ENCODE measurements around the gene RGS4. TPM values are rescaled to one million over a fixed set of nuclear protein-coding genes. Genes with fewer than 3 reads are reported as not detected.

The RGS4 gene
- total RNA-seq, 1 donor from 2014 or later = 0.43 TPM

DNA sequence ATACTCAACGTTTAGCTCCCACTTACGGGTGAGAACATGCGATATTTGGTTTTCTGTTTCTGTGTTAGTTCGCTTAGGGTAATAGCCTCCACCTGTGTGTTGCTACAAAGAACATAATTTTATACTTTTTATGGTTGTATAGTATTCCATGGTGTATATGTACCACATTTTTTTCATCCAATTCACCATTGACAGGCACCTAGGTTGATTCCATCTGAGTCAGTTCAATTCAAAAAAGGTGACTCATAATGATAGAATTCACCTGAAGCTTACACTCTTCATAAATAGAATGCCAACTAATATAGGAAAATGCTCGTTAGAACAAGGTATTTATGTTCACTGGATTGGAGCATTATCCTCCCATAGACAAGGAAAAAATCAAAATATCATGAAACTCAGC is 38.5 kb downstream of the RGS4 start:
- Mint-ChIP-seq H3K27ac (no peak overlapping the region), H3K4me3 (no peak overlapping the region), H3K4me1 (no peaks in the 10 kb centered on the region), H3K36me3 (no peaks in the 10 kb centered on the region), H3K27me3 (ENCODE audit: insufficient read depth, low read depth) (peaks cover 3% of the 10 kb centered on the region), H3K9me3 (no peaks in the 10 kb centered on the region)
- no peaks in the 10 kb centered on the region for H3K36me3 ChIP-seq
- no peaks in the 10 kb centered on the region for H3K27me3 ChIP-seq
- H3K9me3 ChIP-seq (ENCODE audit: low read depth) = no peaks in the 10 kb centered on the region
- no peak overlapping the region for H3K9ac ChIP-seq
- TF ChIP-seq EZH2 (IDR thresholded peaks at IDR 0.05) (no peak), EZH2phosphoT487 (IDR thresholded peaks at IDR 0.05) (no peak)
- TF ChIP-seq, protein P1, sequence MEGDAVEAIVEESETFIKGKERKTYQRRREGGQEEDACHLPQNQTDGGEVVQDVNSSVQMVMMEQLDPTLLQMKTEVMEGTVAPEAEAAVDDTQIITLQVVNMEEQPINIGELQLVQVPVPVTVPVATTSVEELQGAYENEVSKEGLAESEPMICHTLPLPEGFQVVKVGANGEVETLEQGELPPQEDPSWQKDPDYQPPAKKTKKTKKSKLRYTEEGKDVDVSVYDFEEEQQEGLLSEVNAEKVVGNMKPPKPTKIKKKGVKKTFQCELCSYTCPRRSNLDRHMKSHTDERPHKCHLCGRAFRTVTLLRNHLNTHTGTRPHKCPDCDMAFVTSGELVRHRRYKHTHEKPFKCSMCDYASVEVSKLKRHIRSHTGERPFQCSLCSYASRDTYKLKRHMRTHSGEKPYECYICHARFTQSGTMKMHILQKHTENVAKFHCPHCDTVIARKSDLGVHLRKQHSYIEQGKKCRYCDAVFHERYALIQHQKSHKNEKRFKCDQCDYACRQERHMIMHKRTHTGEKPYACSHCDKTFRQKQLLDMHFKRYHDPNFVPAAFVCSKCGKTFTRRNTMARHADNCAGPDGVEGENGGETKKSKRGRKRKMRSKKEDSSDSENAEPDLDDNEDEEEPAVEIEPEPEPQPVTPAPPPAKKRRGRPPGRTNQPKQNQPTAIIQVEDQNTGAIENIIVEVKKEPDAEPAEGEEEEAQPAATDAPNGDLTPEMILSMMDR (IDR thresholded peaks at IDR 0.05) = no peak
- H3K27ac ChIP-seq = no peak overlapping the region
- no peak overlapping the region for H3K4me2 ChIP-seq
- no peak overlapping the region for H2AFZ ChIP-seq (replicated peaks)
- no peak overlapping the region for H3K4me3 ChIP-seq
- no peaks in the 10 kb centered on the region for H3F3A ChIP-seq (ENCODE audit: low read depth)
- H3K4me1 ChIP-seq = no peaks in the 10 kb centered on the region
- no peaks in the 10 kb centered on the region for H4K20me1 ChIP-seq (ENCODE audit: low read depth)
- no peaks in the 10 kb centered on the region for H3K79me2 ChIP-seq (ENCODE audit: low read depth)
- no peak for DNase-seq (ENCODE audit: low spot score)

DNA sequence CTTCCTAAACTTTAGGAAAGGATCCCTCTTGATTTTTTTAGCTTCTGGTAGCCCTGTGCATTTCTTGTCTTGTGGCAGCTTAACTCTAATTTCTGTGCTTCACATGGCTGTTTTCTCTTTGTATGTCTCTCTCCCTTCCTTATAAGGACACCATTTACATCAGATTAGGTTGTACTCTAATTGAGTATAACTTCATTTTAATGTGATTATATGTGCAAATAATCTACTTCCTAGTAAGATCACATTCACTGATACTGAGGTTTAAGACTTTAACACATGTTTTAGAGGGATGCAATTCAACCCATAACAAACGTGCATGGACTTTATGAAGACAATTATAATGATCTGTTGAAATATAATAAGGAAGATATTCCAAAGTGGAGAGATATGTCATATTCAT is 46.7 kb downstream of the RGS4 start:
- H3K4me3 Mint-ChIP-seq = no peak overlapping the region
- H3K27ac ChIP-seq = no peak overlapping the region
- H2AFZ ChIP-seq (replicated peaks) = no peak overlapping the region
- H3K27ac Mint-ChIP-seq = no peak overlapping the region
- H4K20me1 ChIP-seq (ENCODE audit: low read depth) = no peaks in the 10 kb centered on the region
- no peaks in the 10 kb centered on the region for H3K36me3 ChIP-seq
- no peak overlapping the region for H3K4me2 ChIP-seq
- TF ChIP-seq EZH2phosphoT487 (IDR thresholded peaks at IDR 0.05) (no peak), EZH2 (IDR thresholded peaks at IDR 0.05) (no peak)
- H3K9me3 ChIP-seq (ENCODE audit: low read depth) = no peaks in the 10 kb centered on the region
- no peaks in the 10 kb centered on the region for H3K27me3 ChIP-seq
- H3K4me1 Mint-ChIP-seq = no peaks in the 10 kb centered on the region
- H3K36me3 Mint-ChIP-seq = no peaks in the 10 kb centered on the region
- H3K9ac ChIP-seq = no peak overlapping the region
- DNase-seq (ENCODE audit: low spot score) = no peak
- H3K9me3 Mint-ChIP-seq = no peaks in the 10 kb centered on the region
- no peak overlapping the region for H3K4me3 ChIP-seq
- no peaks in the 10 kb centered on the region for H3K79me2 ChIP-seq (ENCODE audit: low read depth)
- H3F3A ChIP-seq (ENCODE audit: low read depth) = no peaks in the 10 kb centered on the region
- H3K27me3 Mint-ChIP-seq (ENCODE audit: insufficient read depth, low read depth) = no peaks in the 10 kb centered on the region
- no peaks in the 10 kb centered on the region for H3K4me1 ChIP-seq

DNA sequence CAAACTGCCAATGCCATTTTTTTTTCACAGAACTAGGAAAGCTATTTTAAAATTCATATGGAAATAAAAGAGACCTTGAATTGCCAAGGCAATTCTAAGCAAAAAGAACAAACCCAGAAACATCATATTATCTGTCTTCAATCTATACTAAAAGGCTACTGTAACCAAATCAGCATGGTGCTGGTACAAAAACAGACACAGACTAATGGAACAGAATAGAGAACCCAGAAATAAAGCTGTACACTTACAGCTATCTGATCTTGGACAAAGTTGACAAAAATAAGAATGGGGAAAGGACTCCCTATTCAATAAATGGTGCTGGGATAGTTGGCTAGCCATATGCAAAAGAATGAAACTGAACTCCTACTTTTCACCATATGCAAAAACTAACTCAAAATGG is 50.5 kb downstream of the RGS4 start:
- no peaks in the 10 kb centered on the region for H3K9me3 Mint-ChIP-seq
- DNase-seq (ENCODE audit: low spot score) = no peak
- Histone ChIP-seq H3F3A (ENCODE audit: low read depth) (peaks cover 3% of the 10 kb centered on the region), H3K9ac (no peak overlapping the region), H3K4me2 (no peak overlapping the region), H3K79me2 (ENCODE audit: low read depth) (no peaks in the 10 kb centered on the region), H4K20me1 (ENCODE audit: low read depth) (no peaks in the 10 kb centered on the region), H3K4me1 (no peaks in the 10 kb centered on the region), H3K27ac (no peak overlapping the region), H3K27me3 (no peaks in the 10 kb centered on the region), H3K9me3 (ENCODE audit: low read depth) (no peaks in the 10 kb centered on the region), H3K36me3 (no peaks in the 10 kb centered on the region), H2AFZ (replicated peaks) (no peak overlapping the region), H3K4me3 (no peak overlapping the region)
- no peak overlapping the region for H3K27ac Mint-ChIP-seq
- no peaks in the 10 kb centered on the region for H3K27me3 Mint-ChIP-seq (ENCODE audit: insufficient read depth, low read depth)
- H3K36me3 Mint-ChIP-seq = no peaks in the 10 kb centered on the region
- H3K4me1 Mint-ChIP-seq = no peaks in the 10 kb centered on the region
- TF ChIP-seq EZH2 (IDR thresholded peaks at IDR 0.05) (no peak), EZH2phosphoT487 (IDR thresholded peaks at IDR 0.05) (no peak)
- TF ChIP-seq, protein P1 (IDR thresholded peaks at IDR 0.05) = no peak
- H3K4me3 Mint-ChIP-seq = no peak overlapping the region

DNA sequence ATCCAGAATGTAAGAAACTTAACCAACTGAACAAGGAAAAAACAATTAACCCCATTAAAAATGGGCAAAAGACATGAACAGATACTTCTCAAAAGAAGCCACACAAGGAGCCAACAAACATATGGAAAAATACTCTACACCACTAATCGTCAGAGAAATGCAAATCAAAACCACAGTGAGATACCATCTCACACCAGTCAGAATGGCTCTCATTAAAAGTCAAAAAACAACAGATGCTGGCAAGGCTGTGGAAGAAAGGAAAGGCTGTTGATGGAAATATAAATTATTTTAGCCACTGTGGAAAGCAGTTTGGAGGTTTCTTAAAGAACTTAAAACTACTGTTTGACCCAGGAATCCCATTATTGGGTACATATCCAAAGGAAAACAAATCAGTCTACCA is 51.2 kb downstream of the RGS4 start:
- peaks cover 3% of the 10 kb centered on the region for H3F3A ChIP-seq (ENCODE audit: low read depth)
- no peaks in the 10 kb centered on the region for H3K27me3 ChIP-seq
- no peaks in the 10 kb centered on the region for H3K36me3 ChIP-seq
- no peak overlapping the region for H3K4me2 ChIP-seq
- no peaks in the 10 kb centered on the region for H3K79me2 ChIP-seq (ENCODE audit: low read depth)
- H4K20me1 ChIP-seq (ENCODE audit: low read depth) = no peaks in the 10 kb centered on the region
- Mint-ChIP-seq H3K27ac (no peak overlapping the region), H3K9me3 (no peaks in the 10 kb centered on the region), H3K4me1 (no peaks in the 10 kb centered on the region), H3K4me3 (no peak overlapping the region), H3K36me3 (no peaks in the 10 kb centered on the region), H3K27me3 (ENCODE audit: insufficient read depth, low read depth) (no peaks in the 10 kb centered on the region)
- no peak for DNase-seq (ENCODE audit: low spot score)
- H3K27ac ChIP-seq = no peak overlapping the region
- no peak overlapping the region for H2AFZ ChIP-seq (replicated peaks)
- H3K9ac ChIP-seq = no peak overlapping the region
- TF ChIP-seq EZH2phosphoT487 (IDR thresholded peaks at IDR 0.05) (no peak), EZH2 (IDR thresholded peaks at IDR 0.05) (no peak)
- TF ChIP-seq, protein P1 (IDR thresholded peaks at IDR 0.05) = no peak
- no peaks in the 10 kb centered on the region for H3K9me3 ChIP-seq (ENCODE audit: low read depth)
- H3K4me3 ChIP-seq = no peak overlapping the region
- no peaks in the 10 kb centered on the region for H3K4me1 ChIP-seq

All from neural progenitor cell (in vitro differentiated cells).